HepG2 (cell line): ENCODE data around the gene NRBP1. TPM values are rescaled to one million over a fixed set of nuclear protein-coding genes. Genes with fewer than 3 reads are reported as not detected.

Experiments
- CEBPG ChIP-seq: IDR thresholded peaks from 2 replicates; pipeline ENCODE4 v1.6.1; 2016
- DMAP1 ChIP-seq: IDR thresholded peaks from 2 replicates; pipeline ENCODE4 v1.6.1; 2016
- IRF2 ChIP-seq: IDR thresholded peaks from 2 replicates; pipeline ENCODE4 v1.6.1; 2018; ENCODE audit warnings: missing genetic modification reagents, missing compliant biosample characterization
- KAT7 ChIP-seq: IDR thresholded peaks from 2 replicates; pipeline ENCODE4 v1.6.1; 2018; ENCODE audit warnings: borderline replicate concordance, missing compliant biosample characterization
- KDM5A ChIP-seq: fragments of 200-600 bp; sonication (generic); IDR thresholded peaks from 2 replicates; pipeline ENCODE4 v1.7.0; 2018; ENCODE audit warnings: antibody characterized with exemption, mild to moderate bottlenecking, low read length, borderline replicate concordance
- KLF9 ChIP-seq: IDR thresholded peaks from 2 replicates; pipeline ENCODE4 v1.6.1; 2016; ENCODE audit warnings: low read depth
- MATR3 ChIP-seq: sonication (generic); formaldehyde crosslinking; IDR thresholded peaks from 2 replicates; pipeline ENCODE4 v1.4.0; 2020; ENCODE audit warnings: missing genetic modification reagents
- MXI1 ChIP-seq: IDR thresholded peaks from 3 replicates; pipeline ENCODE4 v1.6.1; 2012; ENCODE audit warnings: low read depth, low read length, inconsistent platforms, borderline replicate concordance
- NFIC ChIP-seq: IDR thresholded peaks from 2 replicates; pipeline ENCODE4 v1.6.1; 2012; ENCODE audit warnings: mild to moderate bottlenecking, low read length, inconsistent platforms
- POLR2A ChIP-seq, 2 experiments: IDR thresholded peaks; 2 replicates each; pipeline ENCODE4 v1.6.1; 2011; ENCODE audit warnings: low read depth in 2 of 2, low read length in 2 of 2, mild to moderate bottlenecking in 1 of 2, moderate library complexity in 1 of 2; ENCODE audit not compliant: insufficient read depth in 1 of 2
- PTBP1 ChIP-seq: fragments of 200-400 bp; formaldehyde crosslinking; IDR thresholded peaks from 2 replicates; pipeline ENCODE4 v1.6.1; 2018; ENCODE audit warnings: low read length, low read depth; ENCODE audit not compliant: poor library complexity, severe bottlenecking
- RAD21 ChIP-seq: fragments of 450-650 bp; formaldehyde crosslinking; IDR thresholded peaks from 2 replicates; pipeline ENCODE4 v1.5.0; 2020; ENCODE audit warnings: mild to moderate bottlenecking
- RXRA ChIP-seq: sonication (generic); formaldehyde crosslinking; IDR thresholded peaks from 2 replicates; pipeline ENCODE4 v1.5.1; 2020; ENCODE audit warnings: missing genetic modification reagents
- SAP130 ChIP-seq: IDR thresholded peaks from 2 replicates; pipeline ENCODE4 v1.6.1; 2016; ENCODE audit warnings: low read depth
- SMYD3 ChIP-seq: sonication (generic); formaldehyde crosslinking; IDR thresholded peaks from 2 replicates; pipeline ENCODE4 v1.8.1; 2023; ENCODE audit warnings: mild to moderate bottlenecking, missing genetic modification reagents
- SOX5 ChIP-seq: IDR thresholded peaks from 2 replicates; pipeline ENCODE4 v1.6.1; 2016; ENCODE audit warnings: borderline replicate concordance
- ZNF432 ChIP-seq: sonication (generic); formaldehyde crosslinking; IDR thresholded peaks from 2 replicates; pipeline ENCODE4 v1.5.0; 2020; ENCODE audit warnings: missing genetic modification reagents, mild to moderate bottlenecking, borderline replicate concordance
- ZNF607 ChIP-seq: sonication (generic); formaldehyde crosslinking; IDR thresholded peaks from 2 replicates; pipeline ENCODE4 v1.5.1; 2020; ENCODE audit warnings: missing genetic modification reagents, mild to moderate bottlenecking, borderline replicate concordance
- ZNF775 ChIP-seq: sonication (generic); formaldehyde crosslinking; IDR thresholded peaks from 2 replicates; pipeline ENCODE4 v1.4.0; 2020; ENCODE audit warnings: missing genetic modification reagents, mild to moderate bottlenecking, moderate library complexity, borderline replicate concordance
- ZSCAN9 ChIP-seq: IDR thresholded peaks from 2 replicates; pipeline ENCODE4 v1.6.1; 2016; ENCODE audit warnings: borderline replicate concordance
- polyA plus RNA-seq, 8 experiments: library from polyadenylated mRNA; depleted of rRNA in 3 of 8; stranded (reverse) in 7 of 8; unstranded in 1 of 8; fragments of >200 nt; fragmentation: Illumina TruSeq in 4 of 8; extraction: Trizol in 4 of 8; gene quantifications; 2 replicates each; pipeline versions ENCODE4 v1.2.1 to v1.2.3, GENCODE V29; 2011 to 2016; ENCODE audit warnings: low read depth in 4 of 8, missing spikeins in 1 of 8, mixed read lengths in 1 of 8; ENCODE audit not compliant: insufficient read depth in 1 of 8
- total RNA-seq, 5 experiments: library from RNA; depleted of rRNA; stranded (reverse); fragments of >200 nt; fragmentation: Illumina TruSeq; extraction: Trizol; gene quantifications; 2 replicates each; pipeline ENCODE4 v1.2.3, GENCODE V29; 2016; ENCODE audit warnings: low read depth in 1 of 5
- TF ChIP-seq, protein P1 (sequence below): sonication (generic); formaldehyde crosslinking; IDR thresholded peaks from 2 replicates; pipeline ENCODE4 v1.4.0; 2020; ENCODE audit warnings: missing genetic modification reagents
- TF ChIP-seq, protein P2 (sequence below): sonication (generic); formaldehyde crosslinking; IDR thresholded peaks from 2 replicates; pipeline ENCODE4 v1.4.0; 2020; ENCODE audit warnings: missing genetic modification reagents, mild to moderate bottlenecking, borderline replicate concordance
- TF ChIP-seq, protein P3 (sequence below): sonication (generic); formaldehyde crosslinking; IDR thresholded peaks from 2 replicates; pipeline ENCODE4 v1.4.0; 2020; ENCODE audit warnings: missing genetic modification reagents
- TF ChIP-seq, protein P4 (sequence below): sonication (generic); formaldehyde crosslinking; conservative IDR thresholded peaks from 2 replicates; pipeline ENCODE4 v1.4.0; 2020; ENCODE audit warnings: missing genetic modification reagents

NRBP1 gene
- total and polyA plus RNA-seq, 2 of the 13 experiments (the other 11 are each of a cell fraction or from before 2014, with no cell fraction given) = 165 to 240 TPM

DNA sequence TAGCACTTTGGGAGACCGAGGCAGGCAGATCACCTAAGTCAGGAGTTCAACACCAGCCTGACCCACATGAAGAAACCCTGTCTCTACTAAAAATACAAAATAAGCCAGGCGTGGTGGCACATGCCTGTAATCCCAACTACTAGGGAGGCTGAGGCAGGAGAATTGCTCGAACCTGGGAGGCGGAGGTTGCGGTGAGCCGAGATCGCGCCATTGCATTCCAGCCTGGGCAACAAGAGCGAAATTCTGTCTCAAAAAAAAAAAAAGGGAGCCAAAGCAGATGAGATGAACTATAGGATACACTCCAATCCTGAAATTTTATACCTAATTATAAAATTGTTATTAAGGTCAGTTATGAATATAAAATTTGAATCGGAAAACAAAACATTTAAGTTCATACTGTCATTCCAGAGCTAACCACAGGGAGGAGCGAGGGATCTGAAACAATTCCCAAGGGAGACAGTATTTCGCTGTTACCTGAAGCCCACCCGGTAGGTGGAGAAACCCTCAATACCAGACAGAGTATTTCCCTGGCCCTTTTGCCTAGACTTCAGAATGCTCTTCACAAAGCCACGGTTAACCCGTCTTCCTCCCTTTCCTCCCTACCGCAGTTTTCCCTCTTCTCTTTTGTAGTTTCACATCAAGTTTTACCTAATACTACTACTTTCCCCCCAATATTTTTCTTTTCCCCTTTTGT is 20.5 kb upstream of the NRBP1 start (continued):
- TF ChIP-seq, protein P1, sequence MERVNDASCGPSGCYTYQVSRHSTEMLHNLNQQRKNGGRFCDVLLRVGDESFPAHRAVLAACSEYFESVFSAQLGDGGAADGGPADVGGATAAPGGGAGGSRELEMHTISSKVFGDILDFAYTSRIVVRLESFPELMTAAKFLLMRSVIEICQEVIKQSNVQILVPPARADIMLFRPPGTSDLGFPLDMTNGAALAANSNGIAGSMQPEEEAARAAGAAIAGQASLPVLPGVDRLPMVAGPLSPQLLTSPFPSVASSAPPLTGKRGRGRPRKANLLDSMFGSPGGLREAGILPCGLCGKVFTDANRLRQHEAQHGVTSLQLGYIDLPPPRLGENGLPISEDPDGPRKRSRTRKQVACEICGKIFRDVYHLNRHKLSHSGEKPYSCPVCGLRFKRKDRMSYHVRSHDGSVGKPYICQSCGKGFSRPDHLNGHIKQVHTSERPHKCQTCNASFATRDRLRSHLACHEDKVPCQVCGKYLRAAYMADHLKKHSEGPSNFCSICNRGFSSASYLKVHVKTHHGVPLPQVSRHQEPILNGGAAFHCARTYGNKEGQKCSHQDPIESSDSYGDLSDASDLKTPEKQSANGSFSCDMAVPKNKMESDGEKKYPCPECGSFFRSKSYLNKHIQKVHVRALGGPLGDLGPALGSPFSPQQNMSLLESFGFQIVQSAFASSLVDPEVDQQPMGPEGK (CRISPR knock-in tag) = peak; percentile 26; the same call in 1 of the 2 replicates
- TF ChIP-seq, protein P2, sequence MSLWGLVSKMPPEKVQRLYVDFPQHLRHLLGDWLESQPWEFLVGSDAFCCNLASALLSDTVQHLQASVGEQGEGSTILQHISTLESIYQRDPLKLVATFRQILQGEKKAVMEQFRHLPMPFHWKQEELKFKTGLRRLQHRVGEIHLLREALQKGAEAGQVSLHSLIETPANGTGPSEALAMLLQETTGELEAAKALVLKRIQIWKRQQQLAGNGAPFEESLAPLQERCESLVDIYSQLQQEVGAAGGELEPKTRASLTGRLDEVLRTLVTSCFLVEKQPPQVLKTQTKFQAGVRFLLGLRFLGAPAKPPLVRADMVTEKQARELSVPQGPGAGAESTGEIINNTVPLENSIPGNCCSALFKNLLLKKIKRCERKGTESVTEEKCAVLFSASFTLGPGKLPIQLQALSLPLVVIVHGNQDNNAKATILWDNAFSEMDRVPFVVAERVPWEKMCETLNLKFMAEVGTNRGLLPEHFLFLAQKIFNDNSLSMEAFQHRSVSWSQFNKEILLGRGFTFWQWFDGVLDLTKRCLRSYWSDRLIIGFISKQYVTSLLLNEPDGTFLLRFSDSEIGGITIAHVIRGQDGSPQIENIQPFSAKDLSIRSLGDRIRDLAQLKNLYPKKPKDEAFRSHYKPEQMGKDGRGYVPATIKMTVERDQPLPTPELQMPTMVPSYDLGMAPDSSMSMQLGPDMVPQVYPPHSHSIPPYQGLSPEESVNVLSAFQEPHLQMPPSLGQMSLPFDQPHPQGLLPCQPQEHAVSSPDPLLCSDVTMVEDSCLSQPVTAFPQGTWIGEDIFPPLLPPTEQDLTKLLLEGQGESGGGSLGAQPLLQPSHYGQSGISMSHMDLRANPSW = peak; percentile 78; the same call in 1 of the 2 replicates
- no peak for TF ChIP-seq KLF9 (CRISPR knock-in tag)
- no peak for TF ChIP-seq PTBP1
- TF ChIP-seq KAT7 = peak; percentile 67; the same call in 1 of the 2 replicates
- no peak for TF ChIP-seq ZNF607
- 0 out of 2 replicates have a peak, but pooled peaks have one; percentile 18 for TF ChIP-seq SOX5 (CRISPR knock-in tag)
- peak; percentile 74; the same call in 1 of the 2 replicates for TF ChIP-seq SAP130 (CRISPR knock-in tag)
- TF ChIP-seq RXRA (CRISPR knock-in tag) = 0 out of 2 replicates have a peak, but pooled peaks have one; percentile 15
- TF ChIP-seq ZSCAN9 (CRISPR knock-in tag) = 0 out of 2 replicates have a peak, but pooled peaks have one; percentile 43
- TF ChIP-seq, protein P3, sequence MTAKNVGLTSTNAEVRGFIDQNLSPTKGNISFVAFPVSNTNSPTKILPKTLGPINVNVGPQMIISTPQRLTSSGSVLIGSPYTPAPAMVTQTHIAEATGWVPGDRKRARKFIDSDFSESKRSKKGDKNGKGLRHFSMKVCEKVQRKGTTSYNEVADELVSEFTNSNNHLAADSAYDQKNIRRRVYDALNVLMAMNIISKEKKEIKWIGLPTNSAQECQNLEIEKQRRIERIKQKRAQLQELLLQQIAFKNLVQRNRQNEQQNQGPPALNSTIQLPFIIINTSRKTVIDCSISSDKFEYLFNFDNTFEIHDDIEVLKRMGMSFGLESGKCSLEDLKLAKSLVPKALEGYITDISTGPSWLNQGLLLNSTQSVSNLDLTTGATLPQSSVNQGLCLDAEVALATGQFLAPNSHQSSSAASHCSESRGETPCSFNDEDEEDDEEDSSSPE (CRISPR knock-in tag) = no peak
- TF ChIP-seq ZNF432 (CRISPR knock-in tag) = no peak
- peak; percentile 90 for TF ChIP-seq RAD21 (CRISPR knock-in tag)
- TF ChIP-seq MATR3 = no peak
- TF ChIP-seq ZNF775 (CRISPR knock-in tag) = no peak
- TF ChIP-seq KDM5A = no peak
- 0 out of 2 replicates have a peak, but pooled peaks have one; percentile 12 for TF ChIP-seq CEBPG
- 0 out of 2 replicates have a peak, but pooled peaks have one; percentile 40 for TF ChIP-seq NFIC
- TF ChIP-seq IRF2 (CRISPR knock-in tag) = peak; percentile 65; the same call in 1 of the 2 replicates
- TF ChIP-seq DMAP1 (CRISPR knock-in tag) = no peak
- TF ChIP-seq POLR2A (IDR thresholded peaks at IDR 0.05; ENCODE audit: insufficient read depth in 1 of 2, low read depth in 2 of 2, low read length in 2 of 2) = 0 out of 4 replicates have a peak, but pooled peaks of 1 of the 2 experiments have one; percentile 26
- peak; percentile 42; the same call in 1 of the 3 replicates for TF ChIP-seq MXI1
- no peak for TF ChIP-seq SMYD3 (CRISPR knock-in tag)
- TF ChIP-seq, protein P4, sequence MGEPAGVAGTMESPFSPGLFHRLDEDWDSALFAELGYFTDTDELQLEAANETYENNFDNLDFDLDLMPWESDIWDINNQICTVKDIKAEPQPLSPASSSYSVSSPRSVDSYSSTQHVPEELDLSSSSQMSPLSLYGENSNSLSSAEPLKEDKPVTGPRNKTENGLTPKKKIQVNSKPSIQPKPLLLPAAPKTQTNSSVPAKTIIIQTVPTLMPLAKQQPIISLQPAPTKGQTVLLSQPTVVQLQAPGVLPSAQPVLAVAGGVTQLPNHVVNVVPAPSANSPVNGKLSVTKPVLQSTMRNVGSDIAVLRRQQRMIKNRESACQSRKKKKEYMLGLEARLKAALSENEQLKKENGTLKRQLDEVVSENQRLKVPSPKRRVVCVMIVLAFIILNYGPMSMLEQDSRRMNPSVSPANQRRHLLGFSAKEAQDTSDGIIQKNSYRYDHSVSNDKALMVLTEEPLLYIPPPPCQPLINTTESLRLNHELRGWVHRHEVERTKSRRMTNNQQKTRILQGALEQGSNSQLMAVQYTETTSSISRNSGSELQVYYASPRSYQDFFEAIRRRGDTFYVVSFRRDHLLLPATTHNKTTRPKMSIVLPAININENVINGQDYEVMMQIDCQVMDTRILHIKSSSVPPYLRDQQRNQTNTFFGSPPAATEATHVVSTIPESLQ (CRISPR knock-in tag) = 0 out of 2 replicates have a peak, but pooled peaks have one; percentile 21
